Measurements from ENCODE around the gene TTC8. TPM values are rescaled to one million over a fixed set of nuclear protein-coding genes. Genes with fewer than 3 reads are reported as not detected.

Gene TTC8
- total RNA-seq, 1 experiment from 2014 or later: 45.8 TPM

GRCh38 chr14:88904206-88904647 lies 79.8 kb downstream of the TTC8 start:
- in situ Hi-C loops (cut with HindIII; ENCODE audit: low pct_unique_long_range_greater_than_20kb, low sequenced_read_pairs): no loop called here

GRCh38 chr14:88904864-88905263 lies 80.4 kb downstream of the TTC8 start:
- in situ Hi-C loops (cut with HindIII; ENCODE audit: low pct_unique_long_range_greater_than_20kb, low sequenced_read_pairs): no loop called here
- DNase-seq (ENCODE audit: low read depth, low spot score): no peak

More at GRCh38 chr14:88904206-88904647, 79.8 kb downstream of the TTC8 start:
- DNase-seq (ENCODE audit: low read depth, low spot score): no peak

GRCh38 chr14:88908216-88908615 lies 83.8 kb downstream of the TTC8 start:
- in situ Hi-C loops (cut with HindIII; ENCODE audit: low pct_unique_long_range_greater_than_20kb, low sequenced_read_pairs): no loop called here
- no peak for DNase-seq (ENCODE audit: low read depth, low spot score)

GRCh38 chr14:88910386-88910785 lies 85.9 kb downstream of the TTC8 start:
- in situ Hi-C loops (cut with HindIII; ENCODE audit: low pct_unique_long_range_greater_than_20kb, low sequenced_read_pairs): no loop called here
- no peak for DNase-seq (ENCODE audit: low read depth, low spot score)

- DNase-seq (ENCODE audit: low read depth, low spot score): no peak
- in situ Hi-C loops (cut with HindIII; ENCODE audit: low pct_unique_long_range_greater_than_20kb, low sequenced_read_pairs): no loop called here
Observed at GRCh38 chr14:88911809-88912208, 87.4 kb downstream of the TTC8 start.

GRCh38 chr14:88914956-88915355 lies 90.5 kb downstream of the TTC8 start:
- DNase-seq (ENCODE audit: low read depth, low spot score): no peak
- in situ Hi-C loops (cut with HindIII; ENCODE audit: low pct_unique_long_range_greater_than_20kb, low sequenced_read_pairs): no loop called here

- DNase-seq (ENCODE audit: low read depth, low spot score): no peak
Observed at GRCh38 chr14:88919502-88919901, 95.1 kb downstream of the TTC8 start.

More at GRCh38 chr14:88919502-88919901, 95.1 kb downstream of the TTC8 start:
- in situ Hi-C loops (cut with HindIII; ENCODE audit: low pct_unique_long_range_greater_than_20kb, low sequenced_read_pairs): no loop called here

Small RNAs within 50 kb of the gene (small RNA-seq; reads per million reads assigned to genes)
- gene RF00019 (0 reads per million in 2 experiments), gene RNU4-92P (0 reads per million in 2 experiments)

Other genes starting within 250 kb of the TTC8 start
- 0.16 and 0.53 TPM in 2 replicates for gene EML5, start 31.7 kb upstream of the TTC8 start, total RNA-seq (2014; rRNA removed; shearing (Covaris generic))

Measured in SK-MEL-5 (cell line).